Activated T-cell treated with anti-CD3 and anti-CD28 coated beads for 1 hour (primary cell): ENCODE results near the gene COL24A1.

ENCODE experiments used
- DNase-seq: peaks from one replicate; pipeline ENCODE4 v3.0.0-alpha.2; 2020; ENCODE audit warnings: low read depth

COL24A1 gene

DNA sequence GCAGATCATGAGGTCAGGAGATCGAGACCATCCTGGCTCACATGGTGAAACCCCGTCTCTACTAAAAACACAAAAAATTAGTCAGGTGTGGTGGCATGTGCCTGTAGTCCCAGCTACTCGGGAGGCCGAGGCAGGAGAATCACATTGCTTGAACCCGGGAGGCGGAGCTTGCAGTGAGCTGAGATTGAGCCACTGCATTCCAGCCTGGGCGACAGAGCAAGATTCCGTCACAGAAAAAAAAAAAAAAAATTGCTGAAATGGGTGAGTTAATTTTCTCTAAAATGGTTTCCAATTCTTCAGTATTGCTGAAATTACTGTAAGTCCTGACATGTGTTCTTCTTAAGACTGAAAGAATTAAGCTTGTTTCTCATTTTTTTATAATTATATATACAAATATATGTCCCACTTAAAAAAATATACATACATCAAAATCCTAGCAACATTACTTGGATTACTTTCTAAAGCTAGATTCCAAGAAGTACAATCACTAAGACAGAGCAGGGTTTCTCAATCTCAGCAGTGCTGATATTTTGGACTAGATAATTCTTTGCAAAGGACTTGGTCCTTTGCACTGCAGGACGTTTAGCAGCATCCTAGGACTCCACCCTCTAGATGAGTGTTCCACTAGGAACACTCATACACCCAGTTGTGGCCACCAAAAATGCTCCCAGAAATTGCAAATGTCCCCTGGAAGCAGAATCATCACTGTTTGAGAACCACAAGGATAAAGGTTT lies 473.1 kb downstream of the COL24A1 start:
- DNase-seq: no peak

DNA sequence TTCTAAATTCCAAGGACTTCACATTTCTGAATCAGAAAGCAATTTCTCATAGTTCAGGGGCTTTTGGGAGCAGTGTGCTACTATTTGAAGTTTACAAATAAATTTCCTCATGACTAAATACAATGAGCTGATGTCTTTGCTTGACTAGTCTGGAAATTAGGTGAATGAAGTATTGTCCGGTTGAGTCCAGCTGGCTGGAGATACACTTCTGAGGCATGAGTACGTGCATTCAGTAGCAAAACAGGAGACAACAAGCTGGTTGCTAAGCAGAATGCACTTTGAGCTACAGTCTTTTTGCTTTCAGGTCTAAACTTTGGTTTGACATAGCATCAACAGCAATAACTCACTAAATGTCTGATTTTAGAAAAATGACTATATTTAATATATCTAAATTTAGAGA lies 475.5 kb downstream of the COL24A1 start:
- DNase-seq: no peak
